ENCODE measurements around the gene SREBF2. TPM values are rescaled to one million over a fixed set of nuclear protein-coding genes. Genes with fewer than 3 reads are reported as not detected.

The SREBF2 gene
- total and polyA plus RNA-seq, 8 donors: 12.2 to 159 (median 48.3) TPM

DNA sequence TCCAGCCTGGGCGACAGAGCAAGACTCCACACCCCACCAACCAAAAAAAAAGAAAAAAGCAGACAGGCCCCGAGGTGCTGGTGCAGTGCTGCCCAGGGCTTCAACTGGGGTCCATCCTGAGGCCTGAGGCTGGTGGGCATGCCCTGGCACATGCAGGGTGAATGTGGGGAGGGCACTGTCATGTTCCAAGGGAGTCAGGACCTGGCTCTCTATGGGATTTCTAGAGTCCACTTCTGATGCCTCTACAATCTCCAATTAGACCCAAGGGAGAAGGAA, 103.9 kb downstream of the SREBF2 start:
- no peak for DNase-seq
- Histone ChIP-seq H3K4me3 (no peak overlapping the region), H3K36me3 (no peaks in the 10 kb centered on the region), H3K27me3 (no peaks in the 10 kb centered on the region), H3K27ac (no peak overlapping the region), H3K9me3 (no peaks in the 10 kb centered on the region), H3K4me1 (peaks cover 14 to 28% (median 26%) of the 10 kb centered on the region in 4 donors)
- 89 to 100% (median 94%) methylated on average over 2 of the region's 2 CpGs for WGBS, 5 donors
- intact Hi-C loops (cut with DNase I; ENCODE audit: low total_unique reads): loop anchor here (5.0 to 10.0 kb wide), 2 partner anchors 182 to 240 kb away; partner anchors contain the start of gene MEI1
- TF ChIP-seq, protein P1, sequence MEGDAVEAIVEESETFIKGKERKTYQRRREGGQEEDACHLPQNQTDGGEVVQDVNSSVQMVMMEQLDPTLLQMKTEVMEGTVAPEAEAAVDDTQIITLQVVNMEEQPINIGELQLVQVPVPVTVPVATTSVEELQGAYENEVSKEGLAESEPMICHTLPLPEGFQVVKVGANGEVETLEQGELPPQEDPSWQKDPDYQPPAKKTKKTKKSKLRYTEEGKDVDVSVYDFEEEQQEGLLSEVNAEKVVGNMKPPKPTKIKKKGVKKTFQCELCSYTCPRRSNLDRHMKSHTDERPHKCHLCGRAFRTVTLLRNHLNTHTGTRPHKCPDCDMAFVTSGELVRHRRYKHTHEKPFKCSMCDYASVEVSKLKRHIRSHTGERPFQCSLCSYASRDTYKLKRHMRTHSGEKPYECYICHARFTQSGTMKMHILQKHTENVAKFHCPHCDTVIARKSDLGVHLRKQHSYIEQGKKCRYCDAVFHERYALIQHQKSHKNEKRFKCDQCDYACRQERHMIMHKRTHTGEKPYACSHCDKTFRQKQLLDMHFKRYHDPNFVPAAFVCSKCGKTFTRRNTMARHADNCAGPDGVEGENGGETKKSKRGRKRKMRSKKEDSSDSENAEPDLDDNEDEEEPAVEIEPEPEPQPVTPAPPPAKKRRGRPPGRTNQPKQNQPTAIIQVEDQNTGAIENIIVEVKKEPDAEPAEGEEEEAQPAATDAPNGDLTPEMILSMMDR (IDR thresholded peaks at IDR 0.05): no peak
- TF ChIP-seq POLR2AphosphoS5 (IDR thresholded peaks at IDR 0.05): no peak
- TF ChIP-seq EP300 (IDR thresholded peaks at IDR 0.05): no peak
- no peak for TF ChIP-seq POLR2A (IDR thresholded peaks at IDR 0.05)

DNA sequence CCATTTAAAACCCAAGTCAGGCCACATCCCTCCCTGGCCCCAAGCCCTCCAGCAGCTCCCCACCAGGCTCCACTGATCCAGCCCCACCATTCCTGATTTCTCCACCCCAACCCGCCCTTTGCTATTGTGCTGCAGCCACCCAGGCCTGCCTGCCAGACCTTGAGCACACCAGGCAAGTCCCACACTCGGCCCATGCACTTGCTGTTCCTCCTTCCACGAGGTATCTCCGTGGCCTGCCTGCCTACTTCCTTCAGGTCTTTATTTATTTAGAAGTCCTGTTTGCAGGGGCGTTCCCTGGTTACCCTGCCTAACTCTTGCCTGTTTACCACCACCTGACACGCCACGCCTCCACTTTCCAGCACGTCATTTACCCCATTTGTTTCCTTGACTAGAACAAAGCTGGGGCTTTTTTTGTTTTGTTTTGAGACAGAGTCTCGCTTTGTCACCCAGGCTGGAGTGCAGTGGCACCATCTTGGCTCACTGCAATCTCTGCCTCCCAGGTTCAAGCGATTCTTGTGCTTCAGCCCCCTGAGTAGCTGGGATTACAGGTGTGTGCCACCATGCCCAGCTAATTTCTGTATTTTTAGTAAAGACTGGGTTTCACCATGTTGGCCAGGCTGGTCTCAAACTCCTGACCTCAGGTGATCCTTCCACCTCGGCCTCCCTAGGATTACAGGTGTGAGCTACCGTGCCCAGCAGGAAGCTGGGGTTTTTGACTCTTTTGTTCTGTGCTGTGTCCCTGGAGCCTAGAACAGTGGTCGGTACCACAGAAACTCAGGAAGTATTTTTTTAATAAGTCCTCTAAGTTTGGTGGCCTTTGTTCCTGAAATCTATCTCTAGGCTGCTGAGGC, 107.3 kb downstream of the SREBF2 start:
- intact Hi-C loops (cut with DNase I; ENCODE audit: low total_unique reads): loop anchor here (5.0 to 10.0 kb wide), 3 partner anchors 118 to 243 kb away; partner anchors contain the start of gene MEI1
- Histone ChIP-seq H3K27me3 (no peaks in the 10 kb centered on the region), H3K27ac (peak overlapping the region; percentile 79 to 91 (median 80)), H3K4me3 (no peak overlapping the region), H3K36me3 (no peaks in the 10 kb centered on the region), H3K4me1 (peaks cover 14 to 39% (median 33%) of the 10 kb centered on the region in 4 donors), H3K9me3 (no peaks in the 10 kb centered on the region)
- DNase-seq: peak; percentile 83 to 92
- WGBS, 5 donors: 49 to 61% (median 53%) methylated on average over 13 of the region's 13 CpGs
- TF ChIP-seq, protein P1 (IDR thresholded peaks at IDR 0.05): no peak
- TF ChIP-seq POLR2AphosphoS5 (IDR thresholded peaks at IDR 0.05) (peak in 2 of 3 donors; percentile 78 to 81), EP300 (IDR thresholded peaks at IDR 0.05) (no peak), POLR2A (IDR thresholded peaks at IDR 0.05) (no peak)

- DNase-seq: peak; percentile 91 to 95
- intact Hi-C loops (cut with DNase I; ENCODE audit: low total_unique reads): loop anchor here (5.0 kb wide), 1 partner anchor 119 kb away; no protein-coding TSS in a partner anchor
- 27 to 47% (median 36%) methylated on average over 11 to 13 of the region's 13 CpGs for WGBS, 5 donors
- Histone ChIP-seq H3K27ac (peak overlapping the region; percentile 79 to 91 (median 80)), H3K27me3 (no peaks in the 10 kb centered on the region), H3K36me3 (no peaks in the 10 kb centered on the region), H3K9me3 (no peaks in the 10 kb centered on the region), H3K4me1 (peaks cover 20 to 48% (median 40%) of the 10 kb centered on the region in 4 donors), H3K4me3 (no peak overlapping the region)
- TF ChIP-seq, protein P1 (IDR thresholded peaks at IDR 0.05): peak in 6 of 7 experiments; percentile 77 to 99 (median 95)
- TF ChIP-seq POLR2AphosphoS5 (IDR thresholded peaks at IDR 0.05) (peak; percentile 18 to 48 (median 27)), POLR2A (IDR thresholded peaks at IDR 0.05) (no peak)
These were observed 108.2 kb downstream of the SREBF2 start for GRCh38 chr22:41940832-41941765.

- 21 to 48% (median 39%) methylated on average over 9 of the region's 9 CpGs for WGBS, 5 donors
- intact Hi-C loops (cut with DNase I; ENCODE audit: low total_unique reads): loop anchor here (5.0 kb wide), 1 partner anchor 121 kb away; no protein-coding TSS in a partner anchor
These were observed 110.8 kb downstream of the SREBF2 start for GRCh38 chr22:41943661-41944209.

More at GRCh38 chr22:41943661-41944209, 110.8 kb downstream of the SREBF2 start:
- TF ChIP-seq POLR2AphosphoS5 (IDR thresholded peaks at IDR 0.05): no peak
- no peak for TF ChIP-seq EP300 (IDR thresholded peaks at IDR 0.05)
- TF ChIP-seq, protein P1 (IDR thresholded peaks at IDR 0.05): no peak
- TF ChIP-seq POLR2A (IDR thresholded peaks at IDR 0.05): no peak
- Histone ChIP-seq H3K4me3 (no peak overlapping the region), H3K9me3 (no peaks in the 10 kb centered on the region), H3K27ac (peak overlapping the region in 1 of 5 donors; percentile 39), H3K27me3 (no peaks in the 10 kb centered on the region), H3K36me3 (no peaks in the 10 kb centered on the region), H3K4me1 (peaks cover 27 to 62% (median 51%) of the 10 kb centered on the region in 4 donors)
- peak in 1 of 2 donors; percentile 77 for DNase-seq
